DND-41 (cell line): Measurements from ENCODE around the gene CPM.
A peak's percentile ranks its signal among the peaks of the same experiment; 100 is the strongest.

Source experiments
- EZH2 ChIP-seq: IDR thresholded peaks from 3 replicates; pipeline ENCODE4 v1.6.1; 2012; ENCODE audit warnings: borderline replicate concordance, low read depth, mild to moderate bottlenecking, moderate library complexity, low read length, inconsistent platforms; ENCODE audit not compliant: severe bottlenecking
- TF ChIP-seq, protein P1 (sequence below): IDR thresholded peaks from 2 replicates; pipeline ENCODE4 v1.5.1; 2012; ENCODE audit warnings: borderline replicate concordance, low read length, moderate library complexity, mild to moderate bottlenecking; ENCODE audit not compliant: poor library complexity, severe bottlenecking; ENCODE audit errors: extremely low read depth

DNA sequence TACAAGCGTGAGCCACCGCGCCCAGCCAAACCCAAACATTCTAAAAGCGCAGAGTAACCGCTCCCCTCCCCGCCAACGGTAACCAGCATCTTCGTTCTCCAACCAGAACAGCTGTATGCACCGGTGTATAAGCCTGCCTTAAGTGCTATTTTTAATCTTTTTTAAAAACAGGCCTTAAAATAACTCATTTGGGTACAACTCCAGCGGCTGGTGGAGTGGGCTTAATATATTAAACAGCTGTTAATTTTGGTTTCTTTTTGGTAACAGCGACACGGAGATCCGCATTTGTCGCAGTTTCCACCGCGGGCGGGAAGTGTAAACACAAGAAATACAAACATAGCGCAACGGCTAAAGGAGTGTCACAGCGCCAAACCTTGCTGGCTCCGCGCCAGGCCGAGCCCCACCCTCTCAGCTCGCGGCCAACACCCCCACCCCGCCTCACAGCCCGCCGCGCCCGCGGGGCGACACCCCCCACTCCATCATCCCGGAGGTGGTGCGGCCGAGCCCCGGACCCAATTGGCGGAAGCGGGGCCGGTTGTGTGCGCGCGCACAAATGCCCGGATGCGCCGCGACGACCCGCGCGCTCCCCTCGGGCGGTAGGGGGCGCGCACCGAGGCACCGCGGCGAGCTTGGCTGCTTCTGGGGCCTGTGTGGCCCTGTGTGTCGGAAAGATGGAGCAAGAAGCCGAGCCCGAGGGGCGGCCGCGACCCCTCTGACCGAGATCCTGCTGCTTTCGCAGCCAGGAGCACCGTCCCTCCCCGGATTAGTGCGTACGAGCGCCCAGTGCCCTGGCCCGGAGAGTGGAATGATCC lies 125.2 kb downstream of the CPM start, which contains the start of gene MDM2:
- TF ChIP-seq, protein P1, sequence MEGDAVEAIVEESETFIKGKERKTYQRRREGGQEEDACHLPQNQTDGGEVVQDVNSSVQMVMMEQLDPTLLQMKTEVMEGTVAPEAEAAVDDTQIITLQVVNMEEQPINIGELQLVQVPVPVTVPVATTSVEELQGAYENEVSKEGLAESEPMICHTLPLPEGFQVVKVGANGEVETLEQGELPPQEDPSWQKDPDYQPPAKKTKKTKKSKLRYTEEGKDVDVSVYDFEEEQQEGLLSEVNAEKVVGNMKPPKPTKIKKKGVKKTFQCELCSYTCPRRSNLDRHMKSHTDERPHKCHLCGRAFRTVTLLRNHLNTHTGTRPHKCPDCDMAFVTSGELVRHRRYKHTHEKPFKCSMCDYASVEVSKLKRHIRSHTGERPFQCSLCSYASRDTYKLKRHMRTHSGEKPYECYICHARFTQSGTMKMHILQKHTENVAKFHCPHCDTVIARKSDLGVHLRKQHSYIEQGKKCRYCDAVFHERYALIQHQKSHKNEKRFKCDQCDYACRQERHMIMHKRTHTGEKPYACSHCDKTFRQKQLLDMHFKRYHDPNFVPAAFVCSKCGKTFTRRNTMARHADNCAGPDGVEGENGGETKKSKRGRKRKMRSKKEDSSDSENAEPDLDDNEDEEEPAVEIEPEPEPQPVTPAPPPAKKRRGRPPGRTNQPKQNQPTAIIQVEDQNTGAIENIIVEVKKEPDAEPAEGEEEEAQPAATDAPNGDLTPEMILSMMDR = peak; percentile 75
- TF ChIP-seq EZH2 = no peak
